Osteocyte (in vitro differentiated cells): ENCODE results near the gene TMEM158. TPM values are rescaled to one million over a fixed set of nuclear protein-coding genes. Genes with fewer than 3 reads are reported as not detected.

Source experiments
- DNase-seq: peaks from one replicate; pipeline ENCODE4 v3.0.0; 2021; ENCODE audit warnings: mixed read lengths; ENCODE audit not compliant: unreplicated experiment; ENCODE audit errors: extremely low spot score
- H3K27ac Mint-ChIP-seq: one replicate; pipeline ENCODE4 v1.8.0; 2021; ENCODE audit warnings: mild to moderate bottlenecking, mixed read lengths; ENCODE audit not compliant: unreplicated experiment
- H3K27me3 Mint-ChIP-seq: one replicate; pipeline ENCODE4 v1.8.0; 2021; ENCODE audit warnings: mixed read lengths; ENCODE audit not compliant: unreplicated experiment
- H3K36me3 Mint-ChIP-seq: one replicate; pipeline ENCODE4 v1.8.0; 2021; ENCODE audit warnings: mixed read lengths; ENCODE audit not compliant: unreplicated experiment
- H3K4me1 Mint-ChIP-seq: one replicate; pipeline ENCODE4 v1.8.0; 2021; ENCODE audit warnings: mixed read lengths; ENCODE audit not compliant: unreplicated experiment
- H3K4me3 Mint-ChIP-seq: one replicate; pipeline ENCODE4 v1.8.0; 2021; ENCODE audit warnings: mild to moderate bottlenecking, moderate library complexity, mixed read lengths; ENCODE audit not compliant: unreplicated experiment
- H3K9me3 Mint-ChIP-seq: one replicate; pipeline ENCODE4 v1.8.0; 2021; ENCODE audit warnings: mixed read lengths; ENCODE audit not compliant: unreplicated experiment
- CTCF ChIP-seq: fragments of 200-600 bp; sonication (generic); IDR thresholded peaks from 2 replicates; pipeline ENCODE4 v1.5.0; 2021; ENCODE audit warnings: antibody characterized with exemption, mild to moderate bottlenecking, moderate library complexity
- total RNA-seq: library from RNA; stranded (reverse); gene quantifications from 2 replicates; pipeline ENCODE4 v1.2.1, GENCODE V29; 2021

Gene TMEM158
- total RNA-seq, 1 donor from 2014 or later = 15.0 TPM

GRCh38 chr3:45179163-45179562 lies 46.9 kb downstream of the TMEM158 start:
- Mint-ChIP-seq H3K4me1 (peaks cover 76% of the 10 kb centered on the region), H3K9me3 (no peaks in the 10 kb centered on the region), H3K27ac (peak overlapping the region; percentile 86), H3K4me3 (no peak overlapping the region), H3K27me3 (no peaks in the 10 kb centered on the region), H3K36me3 (no peaks in the 10 kb centered on the region)
- DNase-seq = no peak
- no peak for TF ChIP-seq CTCF

- H3K27ac Mint-ChIP-seq = peak overlapping the region; percentile 86
- peaks cover 74% of the 10 kb centered on the region for H3K4me1 Mint-ChIP-seq
- no peaks in the 10 kb centered on the region for H3K9me3 Mint-ChIP-seq
- peak; percentile 90 for DNase-seq
- H3K27me3 Mint-ChIP-seq = no peaks in the 10 kb centered on the region
- no peaks in the 10 kb centered on the region for H3K36me3 Mint-ChIP-seq
- no peak for TF ChIP-seq CTCF
- H3K4me3 Mint-ChIP-seq = no peak overlapping the region
Observed at GRCh38 chr3:45178183-45179023, 47.7 kb downstream of the TMEM158 start.

GRCh38 chr3:45176912-45177311 lies 49.2 kb downstream of the TMEM158 start:
- no peak overlapping the region for H3K4me3 Mint-ChIP-seq
- peak overlapping the region; percentile 34 for H3K27ac Mint-ChIP-seq
- DNase-seq = no peak
- no peaks in the 10 kb centered on the region for H3K27me3 Mint-ChIP-seq
- TF ChIP-seq CTCF = no peak
- H3K9me3 Mint-ChIP-seq = no peaks in the 10 kb centered on the region
- H3K36me3 Mint-ChIP-seq = no peaks in the 10 kb centered on the region
- peaks cover 64% of the 10 kb centered on the region for H3K4me1 Mint-ChIP-seq

Other genes starting within 250 kb of the TMEM158 start
- gene CLEC3B, start 200.0 kb downstream of the TMEM158 start, total RNA-seq = 166 and 181 TPM in 2 replicates
- 2.3 and 2.7 TPM in 2 replicates for gene CDCP1, start 79.9 kb downstream of the TMEM158 start, total RNA-seq
- 18.8 and 20.8 TPM in 2 replicates for gene LARS2, start 162.3 kb upstream of the TMEM158 start, total RNA-seq